Mammary microvascular endothelial cell (primary cell): ENCODE data around the gene ZIC4. TPM values are rescaled to one million over a fixed set of nuclear protein-coding genes. Genes with fewer than 3 reads are reported as not detected.

Experiments
- total RNA-seq: library from RNA; depleted of rRNA; stranded (reverse); fragments of >200 nt; gene quantifications from 2 replicates; pipeline ENCODE4 v1.2.3, GENCODE V29; 2015

ZIC4 gene
- not detected in 2 replicates for total RNA-seq

DNA sequence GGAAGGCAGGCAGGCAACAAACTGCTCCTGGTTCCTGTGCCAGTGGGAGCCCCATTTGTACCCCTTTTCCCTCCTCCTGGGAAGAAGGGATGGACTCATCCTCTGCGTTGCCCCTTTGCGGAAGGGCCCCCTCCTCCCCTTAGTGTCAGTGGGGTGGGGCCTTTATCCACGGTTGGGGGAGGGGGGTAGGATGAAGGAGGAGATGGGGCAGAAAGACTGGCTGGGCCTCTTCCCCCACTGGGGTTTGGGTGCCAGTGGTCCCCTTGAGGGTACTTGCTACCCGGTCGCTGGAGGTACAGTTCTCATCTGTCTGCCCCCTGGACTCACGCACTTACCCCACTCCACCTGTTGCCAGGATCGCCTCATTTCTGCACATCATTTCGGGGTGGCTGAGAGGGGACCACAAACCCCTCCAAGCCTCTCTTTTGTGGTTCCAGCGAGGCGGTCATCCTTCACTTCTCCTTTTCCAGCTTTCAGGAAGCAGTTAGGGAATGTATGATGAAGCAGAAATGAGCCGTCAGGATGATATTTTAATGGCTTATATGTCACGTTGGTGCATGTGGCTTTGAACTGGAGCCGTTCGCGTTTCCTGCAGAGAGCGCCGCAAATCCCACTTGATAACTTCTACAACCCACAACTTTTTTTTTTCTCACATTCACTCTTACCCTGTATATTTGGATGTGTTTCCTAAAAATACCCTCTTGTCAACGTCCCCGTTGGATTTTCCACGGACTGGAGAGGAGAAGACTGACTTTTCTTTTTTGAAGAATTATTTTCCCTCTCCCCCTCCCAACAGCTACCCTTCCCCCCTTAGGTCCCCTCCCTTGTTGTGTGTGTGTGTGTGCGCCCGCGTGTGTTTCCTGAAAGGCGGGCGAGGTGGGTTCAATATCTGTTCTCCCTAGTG is at the start of gene ZIC4:
Gene ZIC4, minus strand, starts transcription at position 516 of the 904 bp plus-strand sequence. CDS start 3,746 bp downstream, outside the sequence.

GRCh38 chr3:147409143-147410115 is 3.1 kb upstream of the ZIC4 start, which contains the start of gene ZIC1:
TSS of gene ZIC1 (plus strand) at chr3:147409365. CDS start at chr3:147410113, 748 bp downstream.

Other genes starting within 250 kb of the ZIC4 start
- gene ZIC1, start 2.8 kb upstream of the ZIC4 start, total RNA-seq: not detected in 2 replicates